ENCODE results near the gene ENOX2. TPM values are rescaled to one million over a fixed set of nuclear protein-coding genes. Genes with fewer than 3 reads are reported as not detected.

Gene ENOX2
- total RNA-seq, 1 donor from 2014 or later, result 15.1 TPM

- DNase-seq (ENCODE audit: low read depth), result peak; percentile 38
Measured at GRCh38 chrX:130626521-130626920, 276.5 kb downstream of the ENOX2 start.

DNA sequence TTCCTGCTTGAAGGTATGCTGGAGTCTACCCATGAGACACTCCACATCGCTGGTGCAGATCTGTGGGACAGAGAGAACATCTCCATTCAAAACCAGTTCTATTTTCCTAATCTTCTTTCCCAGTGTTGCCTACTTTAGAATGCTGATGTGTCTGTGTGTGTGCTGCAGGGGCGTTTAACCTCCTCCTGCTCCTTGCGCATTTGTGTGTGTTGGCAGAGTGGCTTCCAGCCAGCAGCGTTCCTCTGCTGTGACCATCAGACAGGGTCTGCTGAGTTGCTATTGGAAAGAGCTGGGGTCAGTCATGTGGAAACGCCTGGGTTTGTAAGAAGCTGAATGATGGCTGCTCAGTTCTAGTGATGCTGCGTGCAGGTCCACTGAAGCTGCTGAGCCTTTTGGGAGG is 277.6 kb downstream of the ENOX2 start:
- DNase-seq (ENCODE audit: low read depth), result peak; percentile 74

DNA sequence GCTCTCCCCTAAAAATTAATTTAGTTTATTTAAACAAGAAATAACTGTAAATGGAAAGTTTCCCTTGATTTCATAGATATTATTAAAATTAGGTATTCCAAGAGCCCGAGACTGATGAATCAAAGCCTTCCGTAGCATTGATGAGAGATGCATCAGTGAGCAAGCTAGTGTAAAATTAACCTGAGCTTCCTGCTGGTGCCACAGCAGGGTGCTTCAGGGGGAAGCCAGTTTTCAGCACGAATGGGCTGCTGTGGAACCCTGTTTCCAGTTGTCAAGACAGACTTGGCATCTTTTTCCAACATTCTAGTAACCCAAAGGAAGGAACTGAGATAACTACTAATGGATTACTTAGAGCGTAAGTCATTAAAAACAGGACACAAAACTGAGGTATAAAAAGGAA is 279.5 kb downstream of the ENOX2 start:
- peak; percentile 65 for DNase-seq (ENCODE audit: low read depth)

DNA sequence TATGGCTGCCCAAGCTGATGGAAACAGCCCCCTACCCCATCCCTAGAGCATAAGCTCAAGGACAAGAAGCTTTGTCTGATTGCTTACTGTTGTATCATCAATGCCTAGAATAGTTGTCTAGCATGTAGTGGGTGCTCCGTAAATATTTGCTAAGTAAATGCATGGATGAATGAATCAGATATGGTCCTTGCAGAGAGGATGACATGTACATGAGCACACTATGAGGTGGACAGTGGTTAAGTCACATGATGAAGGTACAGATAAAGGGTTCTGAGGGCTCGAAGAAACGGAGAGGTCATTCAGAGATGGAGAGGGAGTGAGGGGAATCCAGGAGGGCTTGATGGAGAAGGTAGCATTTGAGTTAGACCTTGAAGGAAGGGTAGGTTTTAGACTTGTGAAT is 287.1 kb downstream of the ENOX2 start:
- no peak for DNase-seq (ENCODE audit: low read depth)

DNA sequence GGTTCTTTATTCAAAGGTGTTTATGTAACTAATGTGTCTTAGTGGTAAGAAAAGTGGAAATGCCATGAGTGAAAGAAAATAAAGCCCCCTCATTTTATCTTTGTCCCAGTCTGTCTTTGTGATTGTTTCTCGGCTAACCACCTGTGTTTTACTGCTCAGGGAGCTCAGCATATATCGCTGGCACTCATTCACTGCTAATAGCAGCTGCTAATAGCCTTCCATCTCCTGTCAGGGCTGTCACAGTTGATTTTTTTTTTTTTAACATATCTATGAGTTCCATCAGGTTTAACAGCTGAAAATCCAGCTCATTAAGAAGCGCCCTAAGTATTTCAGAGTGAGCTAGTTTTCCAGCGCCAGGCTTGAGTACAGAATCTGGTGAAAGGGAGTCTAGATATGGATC is 295.6 kb downstream of the ENOX2 start:
- DNase-seq (ENCODE audit: low read depth), result no peak

GRCh38 chrX:130606425-130606824 is 296.6 kb downstream of the ENOX2 start:
- no peak for DNase-seq (ENCODE audit: low read depth)

DNA sequence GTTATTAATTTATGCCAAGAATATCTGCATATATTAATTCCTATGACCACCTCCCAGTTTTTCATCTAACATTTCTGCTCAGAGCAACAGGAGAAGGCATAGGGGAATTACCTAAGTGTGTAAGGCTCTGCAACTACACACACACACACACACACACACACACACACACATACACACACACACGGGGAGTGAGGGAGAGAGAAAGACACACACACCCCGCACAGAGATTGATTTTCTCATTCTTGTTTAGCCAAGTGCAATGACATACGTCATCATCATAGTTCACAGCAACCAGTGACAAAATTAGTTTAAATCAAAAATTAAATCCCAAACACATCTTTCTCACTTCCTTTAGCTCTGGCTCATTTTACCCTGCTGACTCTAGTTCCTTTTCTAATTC is 298.1 kb downstream of the ENOX2 start:
- no peak for DNase-seq (ENCODE audit: low read depth)

GRCh38 chrX:130594453-130594916 is 308.5 kb downstream of the ENOX2 start:
- no peak for DNase-seq (ENCODE audit: low read depth)

- no peak for DNase-seq (ENCODE audit: low read depth)
Measured at GRCh38 chrX:130593911-130594310, 309.1 kb downstream of the ENOX2 start.

- no peak for DNase-seq (ENCODE audit: low read depth)
Measured at GRCh38 chrX:130592204-130592603, 310.8 kb downstream of the ENOX2 start.

- DNase-seq (ENCODE audit: low read depth), result no peak
Measured at GRCh38 chrX:130578906-130579305, 324.1 kb downstream of the ENOX2 start.

GRCh38 chrX:130577431-130577830 is 325.6 kb downstream of the ENOX2 start:
- DNase-seq (ENCODE audit: low read depth), result no peak

DNA sequence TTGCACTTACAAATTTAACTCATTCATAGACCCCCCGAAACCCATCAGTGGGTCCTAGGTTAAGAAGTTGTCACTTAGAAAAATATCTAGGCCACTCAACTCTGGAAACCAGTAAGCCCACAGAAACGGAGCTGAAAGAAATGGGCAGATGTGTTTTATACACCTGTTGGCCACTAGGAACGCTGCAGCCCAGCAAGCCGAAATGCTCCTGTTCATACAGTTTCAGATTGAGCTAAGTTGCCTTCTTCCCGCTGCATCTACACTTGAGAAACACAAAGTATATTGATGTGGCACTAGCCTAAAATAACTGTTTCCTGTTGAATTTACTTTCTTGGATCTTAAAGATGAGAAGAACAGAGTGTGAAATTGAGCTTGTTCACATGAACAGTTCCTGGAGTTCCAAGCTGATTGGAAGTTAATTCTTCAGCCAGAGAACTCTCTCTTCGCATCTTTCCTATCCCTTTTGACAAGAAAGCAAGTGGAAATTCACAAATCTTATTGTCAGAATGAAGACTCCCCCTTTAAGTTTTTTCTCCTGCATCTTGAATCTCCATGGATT is 327.1 kb downstream of the ENOX2 start:
- peak; percentile 40 for DNase-seq (ENCODE audit: low read depth)

Other genes with a start within 250 kb of the ENOX2 start
- gene ARHGAP36, start 155.1 kb upstream of the ENOX2 start, total RNA-seq, result 0.15 TPM in 1 of 2 replicates, not detected in the other